Smooth muscle cell (in vitro differentiated cells): ENCODE measurements around the gene SIGLEC7. TPM values are rescaled to one million over a fixed set of nuclear protein-coding genes. Genes with fewer than 3 reads are reported as not detected.

Experiments
- DNase-seq: peaks from one replicate; lab custom pipeline; 2025; ENCODE audit not compliant: unreplicated experiment; lab: John Stamatoyannopoulos, UW
- H2AFZ ChIP-seq: fragments of 200-600 bp; sonication (generic); 2 replicates; pipeline ENCODE4 v1.6.0; 2016; ENCODE audit warnings: antibody characterized with exemption, low read depth, mild to moderate bottlenecking
- H3F3A ChIP-seq: fragments of 200-600 bp; sonication (generic); 2 replicates; pipeline ENCODE4 v1.6.0; 2017; ENCODE audit warnings: antibody characterized with exemption, low read depth
- H3K27ac ChIP-seq: fragments of 200-600 bp; sonication (generic); 2 replicates; pipeline ENCODE4 v1.5.1; 2016; ENCODE audit warnings: low read depth, mild to moderate bottlenecking
- H3K27me3 ChIP-seq: fragments of 200-600 bp; sonication (generic); 2 replicates; pipeline ENCODE4 v1.6.1; 2016; ENCODE audit warnings: low read depth, mild to moderate bottlenecking
- H3K36me3 ChIP-seq: fragments of 200-600 bp; sonication (generic); 2 replicates; pipeline ENCODE4 v1.5.1; 2016; ENCODE audit warnings: low read depth
- H3K4me1 ChIP-seq: fragments of 200-600 bp; sonication (generic); 2 replicates; pipeline ENCODE4 v1.5.1; 2016; ENCODE audit warnings: low read depth
- H3K4me2 ChIP-seq: fragments of 200-600 bp; sonication (generic); 2 replicates; pipeline ENCODE4 v1.6.0; 2016; ENCODE audit warnings: mild to moderate bottlenecking
- H3K4me3 ChIP-seq: fragments of 200-600 bp; sonication (generic); 2 replicates; pipeline ENCODE4 v1.5.1; 2016; ENCODE audit warnings: mild to moderate bottlenecking
- H3K79me2 ChIP-seq: fragments of 200-600 bp; sonication (generic); 2 replicates; pipeline ENCODE4 v1.6.0; 2016; ENCODE audit warnings: low read depth, mild to moderate bottlenecking
- H3K9ac ChIP-seq: fragments of 200-600 bp; sonication (generic); 2 replicates; pipeline ENCODE4 v1.6.0; 2016; ENCODE audit warnings: low read depth
- H3K9me3 ChIP-seq: fragments of 200-600 bp; sonication (generic); replicated peaks from 2 replicates; pipeline ENCODE4 v1.5.1; 2016; ENCODE audit warnings: low read depth
- H4K20me1 ChIP-seq: fragments of 200-600 bp; sonication (generic); 2 replicates; pipeline ENCODE4 v1.6.0; 2016; ENCODE audit warnings: low read depth
- WGBS: methylation state at CpG from one replicate; pipeline ENCODE4 v1.1.7; 2016; ENCODE audit warnings: low lambda C conversion rate; 5-methylcytosine and 5-hydroxymethylcytosine counted together
- polyA plus RNA-seq: library from polyadenylated mRNA; unstranded; fragments of >200 nt; fragmentation: Nextera tagmentation; extraction: Ambion mirVana; gene quantifications from 2 replicates; pipeline ENCODE4 v1.2.1, GENCODE V29; 2016
- total RNA-seq: library from RNA; depleted of rRNA; stranded (reverse); fragments of >200 nt; gene quantifications from 2 replicates; pipeline ENCODE4 v1.2.3, GENCODE V29; 2014
- TF ChIP-seq, protein P1 (sequence below): fragments of 200-600 bp; sonication (generic); IDR thresholded peaks from 2 replicates; pipeline ENCODE4 v1.5.1; 2017; ENCODE audit warnings: borderline replicate concordance, mild to moderate bottlenecking, antibody characterized with exemption; ENCODE audit not compliant: insufficient read depth, poor library complexity, severe bottlenecking

Gene SIGLEC7
- total and polyA plus RNA-seq, 2 experiments from 2014 or later, result not detected

DNA sequence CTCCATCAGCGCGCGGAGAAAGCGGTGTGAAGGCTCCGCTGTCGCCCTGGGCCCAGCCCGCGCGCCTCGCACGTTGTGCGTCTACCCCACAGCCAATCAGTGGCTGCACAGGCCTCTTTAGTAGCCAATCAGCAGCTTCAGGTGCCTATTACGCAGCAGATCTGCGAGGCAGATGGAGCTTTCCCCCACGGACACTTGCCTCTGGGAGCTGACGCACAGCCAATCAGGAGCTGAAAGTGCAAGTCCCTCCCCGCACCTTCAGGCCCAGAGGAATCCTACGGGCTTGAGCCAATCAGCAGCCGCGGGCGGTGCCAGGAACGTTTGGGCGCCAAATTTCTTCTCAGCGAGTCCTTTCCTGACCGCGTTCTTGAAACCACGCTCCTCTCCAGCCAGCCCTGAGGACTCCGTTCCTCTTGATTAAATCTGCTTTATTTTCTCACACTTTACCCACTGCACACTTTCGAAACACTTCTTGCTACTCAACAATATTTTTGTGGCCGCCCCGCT is 39.9 kb downstream of the SIGLEC7 start:
- TF ChIP-seq, protein P1, sequence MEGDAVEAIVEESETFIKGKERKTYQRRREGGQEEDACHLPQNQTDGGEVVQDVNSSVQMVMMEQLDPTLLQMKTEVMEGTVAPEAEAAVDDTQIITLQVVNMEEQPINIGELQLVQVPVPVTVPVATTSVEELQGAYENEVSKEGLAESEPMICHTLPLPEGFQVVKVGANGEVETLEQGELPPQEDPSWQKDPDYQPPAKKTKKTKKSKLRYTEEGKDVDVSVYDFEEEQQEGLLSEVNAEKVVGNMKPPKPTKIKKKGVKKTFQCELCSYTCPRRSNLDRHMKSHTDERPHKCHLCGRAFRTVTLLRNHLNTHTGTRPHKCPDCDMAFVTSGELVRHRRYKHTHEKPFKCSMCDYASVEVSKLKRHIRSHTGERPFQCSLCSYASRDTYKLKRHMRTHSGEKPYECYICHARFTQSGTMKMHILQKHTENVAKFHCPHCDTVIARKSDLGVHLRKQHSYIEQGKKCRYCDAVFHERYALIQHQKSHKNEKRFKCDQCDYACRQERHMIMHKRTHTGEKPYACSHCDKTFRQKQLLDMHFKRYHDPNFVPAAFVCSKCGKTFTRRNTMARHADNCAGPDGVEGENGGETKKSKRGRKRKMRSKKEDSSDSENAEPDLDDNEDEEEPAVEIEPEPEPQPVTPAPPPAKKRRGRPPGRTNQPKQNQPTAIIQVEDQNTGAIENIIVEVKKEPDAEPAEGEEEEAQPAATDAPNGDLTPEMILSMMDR, result no peak
- DNase-seq, result no peak
- Histone ChIP-seq H4K20me1 (no peaks in the 10 kb centered on the region), H3K36me3 (no peaks in the 10 kb centered on the region), H3K27me3 (peaks cover 16% of the 10 kb centered on the region), H3F3A (no peaks in the 10 kb centered on the region), H3K79me2 (no peaks in the 10 kb centered on the region), H3K4me3 (no peak overlapping the region), H3K9me3 (no peaks in the 10 kb centered on the region), H3K9ac (no peak overlapping the region), H2AFZ (no peak overlapping the region), H3K4me2 (no peak overlapping the region), H3K27ac (no peak overlapping the region), H3K4me1 (no peaks in the 10 kb centered on the region)
- 53% methylated on average over 27 of the region's 31 CpGs for WGBS

DNA sequence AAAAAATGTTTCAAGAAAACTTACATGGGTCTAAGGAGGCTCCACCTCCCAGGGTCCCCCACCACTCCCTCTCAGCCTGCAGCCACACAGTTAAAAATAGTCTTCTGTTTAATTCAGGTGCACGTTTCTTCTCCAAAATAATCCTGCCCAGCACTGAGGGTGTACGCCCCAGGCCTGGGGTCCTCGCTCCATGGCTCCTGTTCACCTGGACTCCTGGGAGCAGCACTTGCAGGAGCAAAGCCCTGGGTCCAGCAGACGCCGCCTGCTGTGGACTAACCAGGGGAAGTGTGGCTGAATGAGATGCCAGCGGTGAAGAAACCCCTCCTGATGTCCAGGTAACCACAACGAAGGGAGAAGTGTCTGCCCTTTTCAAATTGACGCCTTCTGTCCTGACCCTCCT is 41.5 kb downstream of the SIGLEC7 start:
- no peaks in the 10 kb centered on the region for H3K9me3 ChIP-seq
- H3F3A ChIP-seq, result no peaks in the 10 kb centered on the region
- no peaks in the 10 kb centered on the region for H4K20me1 ChIP-seq
- no peaks in the 10 kb centered on the region for H3K79me2 ChIP-seq
- H3K4me3 ChIP-seq, result no peak overlapping the region
- no peaks in the 10 kb centered on the region for H3K36me3 ChIP-seq
- DNase-seq, result no peak
- H3K4me1 ChIP-seq, result no peaks in the 10 kb centered on the region
- no peak overlapping the region for H2AFZ ChIP-seq
- TF ChIP-seq, protein P1, result no peak
- H3K27me3 ChIP-seq, result peaks cover 16% of the 10 kb centered on the region
- H3K9ac ChIP-seq, result no peak overlapping the region
- H3K4me2 ChIP-seq, result no peak overlapping the region
- H3K27ac ChIP-seq, result no peak overlapping the region
- WGBS, result 86% methylated on average over 8 of the region's 8 CpGs

DNA sequence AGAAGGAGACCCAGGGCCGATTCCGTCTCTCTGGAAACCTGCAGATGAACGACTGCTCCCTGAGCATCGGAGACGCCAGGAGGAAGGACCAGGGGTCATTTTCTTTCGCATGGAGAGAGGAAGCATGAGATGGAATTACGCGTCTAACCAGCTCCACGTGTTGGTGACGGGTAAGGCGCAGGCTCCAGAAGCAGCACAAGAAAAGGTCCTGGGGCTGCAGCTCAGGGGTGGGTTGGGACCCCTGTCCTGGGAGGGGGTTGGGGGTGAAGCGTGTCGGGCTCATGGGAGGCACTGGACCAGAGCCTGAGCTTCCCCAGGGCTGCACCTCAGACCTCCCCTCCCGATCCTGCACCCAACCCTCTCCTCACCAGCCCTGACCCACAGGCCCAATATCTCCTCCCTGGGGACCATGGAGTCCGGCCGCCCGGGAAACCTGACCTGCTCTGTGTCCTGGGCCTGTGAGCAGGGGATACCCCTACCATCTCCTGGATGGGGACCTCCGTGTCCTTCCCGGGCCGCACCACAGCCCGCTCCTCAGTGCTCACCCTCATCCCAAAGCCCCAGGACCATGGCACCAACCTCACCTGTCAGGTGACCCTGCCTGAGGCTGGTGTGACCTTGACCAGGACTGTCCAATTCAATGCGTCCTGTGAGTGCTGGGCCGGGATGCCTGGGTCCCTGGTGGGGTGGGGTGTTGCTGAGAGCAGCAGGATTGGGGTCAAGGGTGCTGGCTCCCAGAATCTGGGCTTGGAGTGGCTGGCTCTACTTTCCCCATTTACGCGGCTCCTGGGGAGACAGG is 43.2 kb downstream of the SIGLEC7 start:
- Histone ChIP-seq H3K9me3 (no peaks in the 10 kb centered on the region), H3K4me1 (no peaks in the 10 kb centered on the region), H3K27ac (no peak overlapping the region), H2AFZ (no peak overlapping the region), H4K20me1 (no peaks in the 10 kb centered on the region), H3K27me3 (peaks cover 16% of the 10 kb centered on the region), H3K9ac (no peak overlapping the region), H3F3A (no peaks in the 10 kb centered on the region), H3K36me3 (no peaks in the 10 kb centered on the region), H3K4me3 (no peak overlapping the region), H3K4me2 (no peak overlapping the region), H3K79me2 (no peaks in the 10 kb centered on the region)
- 93% methylated on average over 25 of the region's 25 CpGs for WGBS
- TF ChIP-seq, protein P1, result no peak
- DNase-seq, result no peak

DNA sequence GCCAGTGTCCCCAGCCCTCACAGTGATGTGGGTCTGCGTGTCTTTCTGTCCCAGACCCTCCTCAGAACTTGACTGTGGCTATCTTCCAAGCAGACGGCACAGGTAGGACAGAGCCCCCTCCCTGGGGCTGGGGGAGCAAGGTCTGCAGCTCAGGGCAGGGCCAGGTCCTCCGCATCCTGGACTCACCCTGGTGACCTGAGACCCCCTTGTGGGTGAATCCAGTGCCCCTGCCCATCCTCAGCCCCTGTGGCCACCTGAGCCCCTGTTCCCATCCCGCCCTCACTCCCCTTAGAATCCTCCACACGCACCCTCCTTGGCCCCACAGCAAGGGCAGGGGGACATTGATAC is 43.7 kb downstream of the SIGLEC7 start:
- no peaks in the 10 kb centered on the region for H3K36me3 ChIP-seq
- no peaks in the 10 kb centered on the region for H3F3A ChIP-seq
- H3K4me3 ChIP-seq, result no peak overlapping the region
- no peaks in the 10 kb centered on the region for H3K79me2 ChIP-seq
- no peak overlapping the region for H3K9ac ChIP-seq
- no peaks in the 10 kb centered on the region for H4K20me1 ChIP-seq
- H3K27me3 ChIP-seq, result peaks cover 16% of the 10 kb centered on the region
- no peak for DNase-seq
- TF ChIP-seq, protein P1, result no peak
- no peaks in the 10 kb centered on the region for H3K4me1 ChIP-seq
- no peak overlapping the region for H2AFZ ChIP-seq
- no peaks in the 10 kb centered on the region for H3K9me3 ChIP-seq
- no peak overlapping the region for H3K4me2 ChIP-seq
- WGBS, result 83% methylated on average over 5 of the region's 5 CpGs
- no peak overlapping the region for H3K27ac ChIP-seq
